ENCODE results near the gene TFAM.
A peak's percentile ranks its signal among the peaks of the same experiment; 100 is the strongest.

Gene TFAM

DNA sequence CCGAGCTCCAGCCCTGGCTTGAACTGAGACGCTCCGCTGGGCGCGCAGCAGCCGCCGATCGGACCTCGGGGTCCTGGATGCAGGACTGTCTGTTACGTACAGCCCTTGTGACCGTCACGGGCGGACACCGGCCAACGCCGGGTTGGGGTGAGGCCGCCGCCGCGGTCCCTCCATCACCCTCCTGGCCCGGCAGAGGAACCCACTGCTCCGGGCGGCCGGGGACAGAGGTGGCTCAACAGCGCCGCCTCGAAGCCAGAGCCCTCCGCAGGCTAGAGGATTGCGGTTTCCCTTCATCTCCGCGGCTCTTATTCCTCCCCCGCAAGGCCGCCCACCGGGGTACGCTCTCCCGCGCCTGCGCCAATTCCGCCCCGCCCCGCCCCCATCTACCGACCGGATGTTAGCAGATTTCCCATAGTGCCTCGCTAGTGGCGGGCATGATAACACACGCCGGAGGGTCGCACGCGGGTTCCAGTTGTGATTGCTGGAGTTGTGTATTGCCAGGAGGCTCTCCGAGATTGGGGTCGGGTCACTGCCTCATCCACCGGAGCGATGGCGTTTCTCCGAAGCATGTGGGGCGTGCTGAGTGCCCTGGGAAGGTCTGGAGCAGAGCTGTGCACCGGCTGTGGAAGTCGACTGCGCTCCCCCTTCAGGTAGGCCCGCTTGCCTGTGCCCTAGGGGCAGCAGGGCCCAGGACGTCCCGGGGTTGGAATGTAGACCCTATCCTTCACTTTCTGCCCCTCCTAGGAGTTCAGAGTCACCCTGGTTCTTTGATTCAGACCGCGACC is at the start of gene TFAM:
TSS of gene TFAM (plus strand) at position 412 of the 785 bp plus-strand sequence. CDS start at position 550, 138 bp downstream.
- peaks cover 38% of the 10 kb centered on the region for H3K36me3 ChIP-seq (ENCODE audit: insufficient read depth, low read length)
- peak within 1 kb of the TSS; percentile 86 for H3K4me2 ChIP-seq (ENCODE audit: low read length)
- peak within 1 kb of the TSS; percentile 91 for H3K9ac ChIP-seq (ENCODE audit: low read length)
- H2AFZ ChIP-seq (ENCODE audit: low read length), result peak within 1 kb of the TSS; percentile 71
- peaks cover 28% of the 10 kb centered on the region for H3K4me1 ChIP-seq (ENCODE audit: insufficient read depth, low read length, severe bottlenecking)
- no peaks in the 10 kb centered on the region for H3K9me3 ChIP-seq (ENCODE audit: low read length)
- peak within 1 kb of the TSS; percentile 30 for H3K27ac ChIP-seq (ENCODE audit: low read depth, low read length, poor library complexity, severe bottlenecking)
- peaks cover 21% of the 10 kb centered on the region for H3K79me2 ChIP-seq (ENCODE audit: insufficient read depth, low read length)
- no peaks in the 10 kb centered on the region for H4K20me1 ChIP-seq (ENCODE audit: insufficient read depth, low read length)
- H3K4me3 ChIP-seq (ENCODE audit: low read depth, low read length, poor library complexity, severe bottlenecking), result peak within 1 kb of the TSS; percentile 86
- H3K27me3 ChIP-seq (ENCODE audit: insufficient read depth, low read length), result no peaks in the 10 kb centered on the region
- TF ChIP-seq CTCF (IDR thresholded peaks at IDR 0.05; ENCODE audit: low read length) (peak; percentile 56), EZH2 (IDR thresholded peaks at IDR 0.05; ENCODE audit: borderline replicate concordance, low read length) (no peak)
- H3F3A ChIP-seq (ENCODE audit: insufficient read depth, low read length), result no peaks in the 10 kb centered on the region
- no peaks in the 10 kb centered on the region for H3K9me2 ChIP-seq (ENCODE audit: low read depth, low read length)

- H3F3A ChIP-seq (ENCODE audit: insufficient read depth, low read length), result no peaks in the 10 kb centered on the region
- H3K4me2 ChIP-seq (ENCODE audit: low read length), result peak overlapping the region; percentile 98
- H3K9ac ChIP-seq (ENCODE audit: low read length), result peak overlapping the region; percentile 84; the same call in 1 of the 2 replicates
- no peaks in the 10 kb centered on the region for H4K20me1 ChIP-seq (ENCODE audit: insufficient read depth, low read length)
- TF ChIP-seq EZH2 (IDR thresholded peaks at IDR 0.05; ENCODE audit: borderline replicate concordance, low read length) (no peak), CTCF (IDR thresholded peaks at IDR 0.05; ENCODE audit: low read length) (no peak)
- peaks cover 18% of the 10 kb centered on the region for H3K4me1 ChIP-seq (ENCODE audit: insufficient read depth, low read length, severe bottlenecking)
- H3K36me3 ChIP-seq (ENCODE audit: insufficient read depth, low read length), result no peaks in the 10 kb centered on the region
- H3K79me2 ChIP-seq (ENCODE audit: insufficient read depth, low read length), result peaks cover 27% of the 10 kb centered on the region
- no peak overlapping the region for H2AFZ ChIP-seq (ENCODE audit: low read length)
- H3K27ac ChIP-seq (ENCODE audit: low read depth, low read length, poor library complexity, severe bottlenecking), result no peak overlapping the region
- no peaks in the 10 kb centered on the region for H3K9me3 ChIP-seq (ENCODE audit: low read length)
- H3K4me3 ChIP-seq (ENCODE audit: low read depth, low read length, poor library complexity, severe bottlenecking), result peak overlapping the region; percentile 92
- no peaks in the 10 kb centered on the region for H3K27me3 ChIP-seq (ENCODE audit: insufficient read depth, low read length)
- H3K9me2 ChIP-seq (ENCODE audit: low read depth, low read length), result no peaks in the 10 kb centered on the region
Measured at GRCh38 chr10:58336242-58336641, 49.0 kb upstream of the TFAM start.

- Histone ChIP-seq H3K79me2 (ENCODE audit: insufficient read depth, low read length) (peaks cover 16% of the 10 kb centered on the region), H3K9me2 (ENCODE audit: low read depth, low read length) (no peaks in the 10 kb centered on the region), H3K27me3 (ENCODE audit: insufficient read depth, low read length) (no peaks in the 10 kb centered on the region), H3K4me1 (ENCODE audit: insufficient read depth, low read length, severe bottlenecking) (peaks cover 9% of the 10 kb centered on the region), H2AFZ (ENCODE audit: low read length) (no peak overlapping the region), H3F3A (ENCODE audit: insufficient read depth, low read length) (no peaks in the 10 kb centered on the region), H3K4me3 (ENCODE audit: low read depth, low read length, poor library complexity, severe bottlenecking) (no peak overlapping the region), H3K4me2 (ENCODE audit: low read length) (no peak overlapping the region), H3K9ac (ENCODE audit: low read length) (no peak overlapping the region), H4K20me1 (ENCODE audit: insufficient read depth, low read length) (no peaks in the 10 kb centered on the region), H3K27ac (ENCODE audit: low read depth, low read length, poor library complexity, severe bottlenecking) (no peak overlapping the region), H3K36me3 (ENCODE audit: insufficient read depth, low read length) (no peaks in the 10 kb centered on the region), H3K9me3 (ENCODE audit: low read length) (no peaks in the 10 kb centered on the region)
- no peak for TF ChIP-seq CTCF (IDR thresholded peaks at IDR 0.05; ENCODE audit: low read length)
- TF ChIP-seq EZH2 (IDR thresholded peaks at IDR 0.05; ENCODE audit: borderline replicate concordance, low read length), result no peak
Measured at GRCh38 chr10:58341422-58341821, 43.8 kb upstream of the TFAM start.
